ENCODE results near the gene DARS1. TPM values are rescaled to one million over a fixed set of nuclear protein-coding genes. Genes with fewer than 3 reads are reported as not detected.

DARS1 gene
- total and polyA plus RNA-seq, 2 of the 13 experiments (the other 11 are each of a cell fraction or from before 2014, with no cell fraction given) = 149 to 230 TPM

- TF ChIP-seq PBX3 (CRISPR knock-in tag; IDR thresholded peaks at IDR 0.05; ENCODE audit: borderline replicate concordance) (no peak; the same call in 1 of the 2 replicates), NCOR1 (IDR thresholded peaks at IDR 0.05; ENCODE audit: borderline replicate concordance, low read length) (no peak), TBP (CRISPR knock-in tag; IDR thresholded peaks at IDR 0.05) (0 out of 2 replicates have a peak, but pooled peaks have one; percentile 50), THAP8 (CRISPR knock-in tag; IDR thresholded peaks at IDR 0.05; ENCODE audit: borderline replicate concordance) (peak; percentile 95), ATF5 (CRISPR knock-in tag; IDR thresholded peaks at IDR 0.05; ENCODE audit: low read depth) (no peak), IRF2 (CRISPR knock-in tag; IDR thresholded peaks at IDR 0.05) (no peak; the same call in none of the 2 replicates), JUND (CRISPR knock-in tag; IDR thresholded peaks at IDR 0.05) (peak; percentile 85), THAP11 (CRISPR knock-in tag; IDR thresholded peaks at IDR 0.05) (peak; percentile 86), BCLAF1 (IDR thresholded peaks at IDR 0.05) (no peak), MXI1 (IDR thresholded peaks at IDR 0.05; ENCODE audit: borderline replicate concordance, low read depth, low read length) (peak; percentile 97; the same call in 2 of the 3 replicates), U2AF2 (IDR thresholded peaks at IDR 0.05; ENCODE audit: low read depth, low read length) (peak; percentile 54; the same call in 1 of the 2 replicates), JARID2 (CRISPR knock-in tag; IDR thresholded peaks at IDR 0.05; ENCODE audit: insufficient replicate concordance) (peak; percentile 78), CBFB (CRISPR knock-in tag; IDR thresholded peaks at IDR 0.05) (peak; percentile 61; the same call in 1 of the 2 replicates), MBNL3 (CRISPR knock-in tag; conservative IDR thresholded peaks at IDR 0.05) (peak; percentile 45; the same call in 1 of the 2 replicates), SP140L (CRISPR knock-in tag; IDR thresholded peaks at IDR 0.05; ENCODE audit: borderline replicate concordance) (no peak), ZNF143 (CRISPR knock-in tag; IDR thresholded peaks at IDR 0.05) (peak; percentile 70), ZNF276 (CRISPR knock-in tag; IDR thresholded peaks at IDR 0.05; ENCODE audit: low read depth) (peak; percentile 9; the same call in 1 of the 2 replicates), ZBTB7A (CRISPR knock-in tag; IDR thresholded peaks at IDR 0.05) (peak; percentile 96), ZNF629 (CRISPR knock-in tag; conservative IDR thresholded peaks at IDR 0.05) (peak; percentile 19; the same call in 1 of the 2 replicates), GTF2F1 (IDR thresholded peaks at IDR 0.05; ENCODE audit: low read length) (no peak), RCOR2 (CRISPR knock-in tag; IDR thresholded peaks at IDR 0.05) (no peak)
These were observed at the start of gene DARS1 (continued) for GRCh38 chr2:135985018-135985825.
